Endothelial cell (in vitro differentiated cells): ENCODE results near the gene LRBA. TPM values are rescaled to one million over a fixed set of nuclear protein-coding genes. Genes with fewer than 3 reads are reported as not detected.

ENCODE experiments used
- DNase-seq: peaks from one replicate; pipeline ENCODE4 v3.0.0; 2021; ENCODE audit warnings: low spot score
- H3K27ac Mint-ChIP-seq: one replicate; pipeline ENCODE4 v1.8.0; 2021; ENCODE audit warnings: mixed read lengths, inconsistent platforms; ENCODE audit not compliant: unreplicated experiment
- H3K27me3 Mint-ChIP-seq: one replicate; pipeline ENCODE4 v1.8.0; 2021; ENCODE audit warnings: mild to moderate bottlenecking, moderate library complexity, mixed read lengths, inconsistent platforms; ENCODE audit not compliant: unreplicated experiment
- H3K36me3 Mint-ChIP-seq: one replicate; pipeline ENCODE4 v1.8.0; 2021; ENCODE audit warnings: mild to moderate bottlenecking, low read depth, mixed read lengths, inconsistent platforms; ENCODE audit not compliant: unreplicated experiment
- H3K4me1 Mint-ChIP-seq: one replicate; pipeline ENCODE4 v1.8.0; 2021; ENCODE audit warnings: mild to moderate bottlenecking, mixed read lengths, inconsistent platforms; ENCODE audit not compliant: unreplicated experiment
- H3K4me3 Mint-ChIP-seq: one replicate; pipeline ENCODE4 v1.8.0; 2021; ENCODE audit warnings: mild to moderate bottlenecking, mixed read lengths, inconsistent platforms; ENCODE audit not compliant: unreplicated experiment
- H3K9me3 Mint-ChIP-seq: one replicate; pipeline ENCODE4 v1.8.0; 2021; ENCODE audit warnings: mixed read lengths, inconsistent platforms; ENCODE audit not compliant: unreplicated experiment
- CTCF ChIP-seq: fragments of 200-600 bp; sonication (generic); IDR thresholded peaks from one replicate; pipeline ENCODE4 v1.5.0; 2021; ENCODE audit warnings: antibody characterized with exemption; ENCODE audit not compliant: unreplicated experiment
- total RNA-seq: library from RNA; stranded (reverse); fragmentation: NEBNext Ultra II Directional; extraction: Animal tissue kit (Norgen Biotek cat#: 25700); gene quantifications from one replicate; pipeline ENCODE4 v1.2.1, GENCODE V29; 2021; ENCODE audit not compliant: unreplicated experiment

The LRBA gene
- total RNA-seq, 1 donor from 2014 or later = 44.3 TPM

DNA sequence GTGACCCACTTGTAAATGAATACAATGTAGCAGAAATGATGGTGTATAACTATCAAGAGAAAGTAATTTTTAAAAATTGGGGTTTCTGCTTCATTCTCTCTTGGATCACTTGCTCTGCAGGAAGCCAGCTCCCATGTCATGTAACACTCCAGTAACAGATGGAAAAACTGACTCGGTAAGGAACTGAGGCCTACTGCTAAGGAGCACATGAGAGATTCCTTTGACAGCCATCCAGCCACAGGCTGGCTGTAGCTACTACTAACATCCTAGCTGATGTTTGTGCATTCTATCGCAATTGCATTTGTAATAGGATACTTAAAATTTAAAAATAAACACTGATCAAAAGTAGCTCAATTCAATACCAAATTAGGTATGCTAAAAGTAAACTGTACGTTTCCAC, 535.4 kb downstream of the LRBA start:
- no peak for TF ChIP-seq CTCF
- Mint-ChIP-seq H3K36me3 (peaks cover 17% of the 10 kb centered on the region), H3K27ac (no peak overlapping the region)

DNA sequence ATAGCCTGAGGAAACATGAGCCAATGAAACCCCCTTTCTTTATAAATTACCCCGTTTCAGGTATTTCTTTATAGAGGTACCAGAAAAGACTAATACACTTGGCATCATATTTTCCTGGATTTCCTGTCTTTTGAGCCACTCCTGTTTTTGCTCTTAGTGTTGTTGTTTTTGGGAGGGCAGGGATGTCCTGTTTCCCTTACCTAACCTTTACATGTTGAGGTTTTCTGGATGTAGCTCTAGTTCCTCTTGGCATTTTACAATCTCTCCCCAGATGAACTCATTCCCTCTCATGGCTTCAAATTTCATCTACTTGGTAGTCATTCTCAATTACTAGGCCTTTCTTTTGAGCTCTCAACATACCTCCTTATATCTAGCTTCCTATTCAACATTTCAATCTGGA, 537.2 kb downstream of the LRBA start:
- Mint-ChIP-seq H3K4me1 (peaks cover 22% of the 10 kb centered on the region), H3K9me3 (no peaks in the 10 kb centered on the region), H3K27ac (peak overlapping the region; percentile 85), H3K36me3 (peaks cover 17% of the 10 kb centered on the region), H3K4me3 (no peak overlapping the region), H3K27me3 (peaks cover 8% of the 10 kb centered on the region)
- no peak for TF ChIP-seq CTCF
- DNase-seq = no peak

More for the DNA sequence above, 535.4 kb downstream of the LRBA start:
- Mint-ChIP-seq H3K4me3 (no peak overlapping the region), H3K4me1 (peaks cover 24% of the 10 kb centered on the region), H3K9me3 (no peaks in the 10 kb centered on the region), H3K27me3 (peaks cover 6% of the 10 kb centered on the region)
- DNase-seq = no peak

GRCh38 chr4:150476776-150477175, 538.3 kb downstream of the LRBA start:
- TF ChIP-seq CTCF = no peak
- H3K9me3 Mint-ChIP-seq = no peaks in the 10 kb centered on the region
- peaks cover 8% of the 10 kb centered on the region for H3K27me3 Mint-ChIP-seq
- peaks cover 22% of the 10 kb centered on the region for H3K4me1 Mint-ChIP-seq
- H3K4me3 Mint-ChIP-seq = no peak overlapping the region
- peaks cover 17% of the 10 kb centered on the region for H3K36me3 Mint-ChIP-seq
- no peak for DNase-seq
- peak overlapping the region; percentile 85 for H3K27ac Mint-ChIP-seq

DNA sequence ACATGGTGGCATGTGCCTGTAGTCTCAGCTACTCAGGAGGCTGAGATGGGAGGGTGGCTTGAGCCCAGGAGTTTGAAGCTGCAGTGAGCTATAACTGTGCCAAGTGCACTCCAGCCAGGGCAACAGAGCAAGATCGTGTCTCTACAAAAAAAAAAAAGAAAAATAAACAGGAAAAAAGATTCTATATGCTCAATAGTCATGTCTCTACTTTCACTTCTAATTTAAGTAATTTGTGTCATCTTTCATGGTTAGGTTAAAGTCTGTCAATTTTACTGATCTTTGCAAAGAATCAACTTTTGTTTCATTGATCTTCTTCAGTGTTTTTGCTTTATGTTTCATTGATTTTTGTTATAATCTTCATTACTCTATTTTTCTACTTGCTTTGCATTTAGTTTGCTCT, 539.3 kb downstream of the LRBA start:
- no peak for TF ChIP-seq CTCF
- H3K9me3 Mint-ChIP-seq = no peaks in the 10 kb centered on the region
- peaks cover 24% of the 10 kb centered on the region for H3K4me1 Mint-ChIP-seq
- H3K27me3 Mint-ChIP-seq = peaks cover 8% of the 10 kb centered on the region
- no peak overlapping the region for H3K4me3 Mint-ChIP-seq
- no peak overlapping the region for H3K27ac Mint-ChIP-seq
- no peak for DNase-seq
- peaks cover 17% of the 10 kb centered on the region for H3K36me3 Mint-ChIP-seq

DNA sequence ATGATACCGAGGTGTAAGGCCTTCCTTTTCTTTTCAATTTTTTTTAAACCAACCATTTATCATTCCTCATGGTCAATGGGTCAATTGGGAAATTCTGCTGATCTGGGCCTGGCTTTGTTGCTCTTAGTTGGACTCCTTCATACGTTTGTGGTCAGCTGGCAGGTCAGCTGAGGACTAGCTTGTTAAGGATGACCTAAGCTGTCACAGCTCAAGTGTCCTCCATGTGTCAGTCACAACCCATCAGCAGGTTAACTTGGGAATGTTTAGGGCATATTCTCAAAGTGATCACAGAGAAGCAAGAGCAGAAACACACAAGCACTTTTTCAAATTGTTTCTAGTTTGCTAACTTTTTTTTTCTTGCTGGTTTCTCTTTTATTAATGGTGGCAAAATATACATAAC, 550.6 kb downstream of the LRBA start:
- Mint-ChIP-seq H3K9me3 (no peaks in the 10 kb centered on the region), H3K4me1 (peaks cover 8% of the 10 kb centered on the region), H3K27me3 (peaks cover 2% of the 10 kb centered on the region), H3K27ac (no peak overlapping the region), H3K4me3 (no peak overlapping the region), H3K36me3 (no peaks in the 10 kb centered on the region)
- DNase-seq = no peak
- no peak for TF ChIP-seq CTCF
